Adrenal gland (tissue), 12 donors: ENCODE data around the gene PGRMC2. TPM values are rescaled to one million over a fixed set of nuclear protein-coding genes. Genes with fewer than 3 reads are reported as not detected.

Source experiments
- DNase-seq, 7 donors: peaks; one replicate each; pipeline ENCODE4 v3.0.0-alpha.2; 2019 to 2020
- H3K27ac ChIP-seq, 5 donors: fragments of 200-600 bp; sonication (generic) in 4 of 5; 1 replicate in 3 of 5; 2 replicates in 2 of 5; pipeline versions ENCODE4 v1.5.1 to v1.8.0; 2016 to 2020; ENCODE audit warnings: mild to moderate bottlenecking in 1 of 5
- H3K27me3 ChIP-seq: fragments of 200-600 bp; 2 replicates; pipeline ENCODE4 v1.8.0; 2021
- H3K36me3 ChIP-seq, 2 donors: fragments of 200-600 bp; replicated peaks in 1 of 2; 1 replicate in 1 of 2; 2 replicates in 1 of 2; pipeline versions ENCODE4 v1.5.1 to v1.8.0; 2018 to 2022
- H3K4me1 ChIP-seq, 2 donors: fragments of 200-600 bp; replicated peaks in 1 of 2; 1 replicate in 1 of 2; 2 replicates in 1 of 2; pipeline versions ENCODE4 v1.5.1 to v1.8.0; 2018 to 2021
- H3K4me3 ChIP-seq, 4 donors: fragments of 200-600 bp; sonication (generic) in 3 of 4; one replicate each; pipeline ENCODE4 v1.5.1; 2016 to 2018
- H3K9me3 ChIP-seq, 3 donors: fragments of 200-600 bp; sonication (generic) in 1 of 3; replicated peaks in 1 of 3; 1 replicate in 2 of 3; 2 replicates in 1 of 3; pipeline versions ENCODE4 v1.5.1 to v1.8.0; 2016 to 2021
- POLR2A ChIP-seq, 2 donors: fragments of 450-650 bp; IDR thresholded peaks; one replicate each; pipeline ENCODE4 v1.6.1; 2017; ENCODE audit warnings: antibody characterized with exemption in 2 of 2, mild to moderate bottlenecking in 2 of 2, moderate library complexity in 1 of 2
- WGBS, 4 donors: extraction: QIAGEN DNeasy Blood & Tissue Kit in 2 of 4; methylation state at CpG; one replicate each; pipeline versions ENCODE4 v1.1.5 to v1.1.7; 2013 to 2017; 5-methylcytosine and 5-hydroxymethylcytosine counted together
- intact Hi-C, 2 donors: fragments of 100-400 bp; cut with DNase I; formaldehyde crosslinking; loops; one replicate each; pipeline versions ENCODE4 v1.14.1 to v1.15.0; 2022 to 2023
- polyA plus RNA-seq, 3 donors: library from polyadenylated mRNA; stranded (reverse); fragments of 200-250 nt in 2 of 3; fragments of 350-450 nt in 1 of 3; fragmentation: Illumina TruSeq in 1 of 3; extraction: RNeasy Lipid Tissue Mini Kit (QIAGEN cat#74804) in 1 of 3; gene quantifications; one replicate each; pipeline ENCODE4 v1.2.3, GENCODE V29; 2013 to 2014
- total RNA-seq, 9 donors: library from RNA; depleted of rRNA in 4 of 9; stranded (reverse); fragments of >200 nt in 4 of 9; fragments of 120-200 nt in 1 of 9; fragmentation: NEBNext Ultra II Directional in 1 of 9; extraction: Animal tissue kit (Norgen Biotek cat#: 25700) in 1 of 9; gene quantifications; one replicate each; pipeline versions ENCODE4 v1.1.0 to v1.2.4, GENCODE V29; 2013 to 2023
- TF ChIP-seq, protein P1 (sequence below), 6 experiments: fragments of 450-650 bp in 4 of 6; fragments of 200-600 bp in 2 of 6; sonication (generic) in 1 of 6; IDR thresholded peaks; 1 replicate in 5 of 6; 2 replicates in 1 of 6; pipeline versions ENCODE4 v1.5.1 to v1.8.0; 2016 to 2021; ENCODE audit warnings: antibody characterized with exemption in 6 of 6, mild to moderate bottlenecking in 2 of 6, moderate library complexity in 1 of 6
- donor health status: healthy with polysubstance abuse.
- donor health status: Bipolar disorder and iron deficiency.
- donor health status: DM: yes; HTN: yes; CAD: no.
- donor health status: DM: no; HTN: no; CAD: no.
- donor health status: DM: no; HTN: no; CAD: no.
- donor health status: DM: yes; HTN: yes; CAD: no.

PGRMC2 gene
- total and polyA plus RNA-seq, 12 donors, result 22.9 to 152 (median 43.8) TPM

DNA sequence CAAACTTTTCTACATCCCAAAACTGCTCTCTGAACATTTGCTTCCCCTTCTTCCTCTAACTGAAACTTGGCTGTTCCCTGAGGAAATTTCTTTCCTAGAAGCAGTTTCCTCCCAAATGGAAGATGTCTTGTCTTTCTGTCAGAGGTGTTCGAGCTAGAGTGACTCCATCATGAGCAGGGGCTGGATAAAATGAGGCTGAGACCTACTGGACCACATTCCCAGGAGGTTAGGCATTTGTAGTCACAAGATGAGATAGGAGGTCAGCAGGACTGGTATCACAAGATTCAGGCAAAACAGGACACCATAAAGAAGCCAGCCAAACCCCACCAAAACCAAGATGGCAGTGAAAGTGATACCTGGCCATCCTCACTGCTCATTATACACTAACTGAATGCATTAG, 35.8 kb upstream of the PGRMC2 start:
- intact Hi-C loops, result no loop called here
- no peaks in the 10 kb centered on the region for H3K9me3 ChIP-seq
- no peak overlapping the region for H3K27ac ChIP-seq
- no peak overlapping the region for H3K4me3 ChIP-seq
- WGBS, 4 donors, result 75 to 92% (median 82%) methylated on average over 1 of the region's 1 CpG
- no peak for TF ChIP-seq POLR2A (IDR thresholded peaks at IDR 0.05)
- TF ChIP-seq, protein P1, sequence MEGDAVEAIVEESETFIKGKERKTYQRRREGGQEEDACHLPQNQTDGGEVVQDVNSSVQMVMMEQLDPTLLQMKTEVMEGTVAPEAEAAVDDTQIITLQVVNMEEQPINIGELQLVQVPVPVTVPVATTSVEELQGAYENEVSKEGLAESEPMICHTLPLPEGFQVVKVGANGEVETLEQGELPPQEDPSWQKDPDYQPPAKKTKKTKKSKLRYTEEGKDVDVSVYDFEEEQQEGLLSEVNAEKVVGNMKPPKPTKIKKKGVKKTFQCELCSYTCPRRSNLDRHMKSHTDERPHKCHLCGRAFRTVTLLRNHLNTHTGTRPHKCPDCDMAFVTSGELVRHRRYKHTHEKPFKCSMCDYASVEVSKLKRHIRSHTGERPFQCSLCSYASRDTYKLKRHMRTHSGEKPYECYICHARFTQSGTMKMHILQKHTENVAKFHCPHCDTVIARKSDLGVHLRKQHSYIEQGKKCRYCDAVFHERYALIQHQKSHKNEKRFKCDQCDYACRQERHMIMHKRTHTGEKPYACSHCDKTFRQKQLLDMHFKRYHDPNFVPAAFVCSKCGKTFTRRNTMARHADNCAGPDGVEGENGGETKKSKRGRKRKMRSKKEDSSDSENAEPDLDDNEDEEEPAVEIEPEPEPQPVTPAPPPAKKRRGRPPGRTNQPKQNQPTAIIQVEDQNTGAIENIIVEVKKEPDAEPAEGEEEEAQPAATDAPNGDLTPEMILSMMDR (IDR thresholded peaks at IDR 0.05), result no peak
- no peaks in the 10 kb centered on the region for H3K36me3 ChIP-seq
- H3K27me3 ChIP-seq, result no peaks in the 10 kb centered on the region
- H3K4me1 ChIP-seq, result peaks cover 0 to 4% of the 10 kb centered on the region in 2 donors
- no peak for DNase-seq

DNA sequence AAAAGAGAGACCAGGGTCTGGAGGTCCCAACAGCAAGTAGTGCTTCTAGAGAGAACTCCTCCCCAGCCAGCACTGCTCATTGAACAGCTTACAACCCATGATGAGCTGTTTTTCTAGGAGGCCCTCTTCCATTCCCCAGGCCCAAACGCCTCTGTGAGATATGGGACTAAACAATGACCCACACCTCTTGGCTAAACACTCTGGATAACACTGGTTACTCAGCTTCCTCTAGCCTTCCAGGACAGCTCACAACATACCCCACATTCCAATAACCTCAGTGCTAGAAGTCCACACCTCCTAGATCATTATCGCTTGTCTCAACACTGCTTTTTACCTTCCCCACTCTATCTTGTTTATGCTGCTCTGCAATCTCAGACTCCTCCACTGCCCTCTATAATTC, 35.4 kb upstream of the PGRMC2 start:
- intact Hi-C loops, result no loop called here
- 63 to 83% (median 65%) methylated on average over 2 of the region's 2 CpGs for WGBS, 4 donors
- H3K9me3 ChIP-seq, result no peaks in the 10 kb centered on the region
- H3K27ac ChIP-seq, result no peak overlapping the region
- no peak for DNase-seq
- H3K4me1 ChIP-seq, result peaks cover 0 to 4% of the 10 kb centered on the region in 2 donors
- no peaks in the 10 kb centered on the region for H3K36me3 ChIP-seq
- H3K27me3 ChIP-seq, result no peaks in the 10 kb centered on the region
- H3K4me3 ChIP-seq, result no peak overlapping the region
- TF ChIP-seq, protein P1 (IDR thresholded peaks at IDR 0.05), result no peak

DNA sequence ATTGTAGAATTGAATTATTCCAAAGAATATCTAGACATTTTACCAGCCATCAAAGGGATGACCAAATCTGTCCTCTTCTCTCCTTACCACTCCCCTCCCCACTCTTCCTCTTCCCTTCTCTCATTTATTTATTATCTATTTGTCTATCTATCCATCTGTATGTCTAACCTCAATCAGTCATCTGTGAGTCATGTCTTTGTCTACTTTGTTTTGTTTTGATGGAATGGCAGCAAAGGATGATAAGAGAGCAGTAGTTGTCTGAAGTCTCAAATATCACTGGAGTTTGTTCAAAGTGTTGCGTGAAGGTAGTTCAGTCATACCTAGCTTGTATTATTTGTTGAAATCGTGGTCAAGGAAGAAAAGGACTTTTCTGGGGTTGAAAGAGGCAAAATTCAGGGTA, 34.7 kb upstream of the PGRMC2 start:
- Histone ChIP-seq H3K4me1 (peaks cover 0 to 4% of the 10 kb centered on the region in 2 donors), H3K27ac (no peak overlapping the region), H3K4me3 (no peak overlapping the region), H3K27me3 (no peaks in the 10 kb centered on the region), H3K9me3 (no peaks in the 10 kb centered on the region), H3K36me3 (no peaks in the 10 kb centered on the region)
- no peak for TF ChIP-seq POLR2A (IDR thresholded peaks at IDR 0.05)
- TF ChIP-seq, protein P1 (IDR thresholded peaks at IDR 0.05), result no peak
- no peak for DNase-seq
- intact Hi-C loops, result no loop called here
- 45 to 67% (median 52%) methylated on average over 2 of the region's 2 CpGs for WGBS, 4 donors

DNA sequence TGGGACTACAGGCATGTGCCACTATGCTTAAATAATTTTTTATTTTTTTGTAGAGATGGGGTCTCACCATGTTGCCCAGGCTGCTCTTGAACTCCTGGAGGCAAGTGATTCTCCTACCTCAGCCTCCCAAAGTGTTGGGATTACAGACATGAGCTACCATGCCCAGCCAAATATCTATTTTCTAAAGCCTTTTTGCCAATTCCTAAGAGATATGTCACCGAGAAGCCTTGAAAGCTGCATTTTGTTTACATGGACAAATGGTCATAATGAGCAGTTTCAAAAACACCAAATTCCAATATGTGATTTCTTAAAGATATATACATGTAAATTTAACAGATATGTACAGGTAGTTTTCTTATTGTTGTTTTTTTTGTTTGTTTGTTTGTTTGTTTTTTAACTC, 33.0 kb upstream of the PGRMC2 start:
- no peak overlapping the region for H3K4me3 ChIP-seq
- H3K9me3 ChIP-seq, result no peaks in the 10 kb centered on the region
- no peaks in the 10 kb centered on the region for H3K36me3 ChIP-seq
- no peaks in the 10 kb centered on the region for H3K27me3 ChIP-seq
- no peak for TF ChIP-seq POLR2A (IDR thresholded peaks at IDR 0.05)
- TF ChIP-seq, protein P1 (IDR thresholded peaks at IDR 0.05), result no peak
- peaks cover 0 to 4% of the 10 kb centered on the region in 2 donors for H3K4me1 ChIP-seq
- no peak overlapping the region for H3K27ac ChIP-seq
- intact Hi-C loops, result no loop called here
- WGBS, 4 donors, result 87 to 100% (median 95%) methylated on average over 1 of the region's 1 CpG
- DNase-seq, result no peak
